CD4-positive, alpha-beta T cell treated with Interleukin-12 subunit alpha and Interleukin-12 subunit beta, for 1 hour (primary cell): ENCODE measurements around the gene RASGEF1C.

Experiments
- DNase-seq: peaks from one replicate; pipeline ENCODE4 v3.0.0-alpha.2; 2020

Gene RASGEF1C

DNA sequence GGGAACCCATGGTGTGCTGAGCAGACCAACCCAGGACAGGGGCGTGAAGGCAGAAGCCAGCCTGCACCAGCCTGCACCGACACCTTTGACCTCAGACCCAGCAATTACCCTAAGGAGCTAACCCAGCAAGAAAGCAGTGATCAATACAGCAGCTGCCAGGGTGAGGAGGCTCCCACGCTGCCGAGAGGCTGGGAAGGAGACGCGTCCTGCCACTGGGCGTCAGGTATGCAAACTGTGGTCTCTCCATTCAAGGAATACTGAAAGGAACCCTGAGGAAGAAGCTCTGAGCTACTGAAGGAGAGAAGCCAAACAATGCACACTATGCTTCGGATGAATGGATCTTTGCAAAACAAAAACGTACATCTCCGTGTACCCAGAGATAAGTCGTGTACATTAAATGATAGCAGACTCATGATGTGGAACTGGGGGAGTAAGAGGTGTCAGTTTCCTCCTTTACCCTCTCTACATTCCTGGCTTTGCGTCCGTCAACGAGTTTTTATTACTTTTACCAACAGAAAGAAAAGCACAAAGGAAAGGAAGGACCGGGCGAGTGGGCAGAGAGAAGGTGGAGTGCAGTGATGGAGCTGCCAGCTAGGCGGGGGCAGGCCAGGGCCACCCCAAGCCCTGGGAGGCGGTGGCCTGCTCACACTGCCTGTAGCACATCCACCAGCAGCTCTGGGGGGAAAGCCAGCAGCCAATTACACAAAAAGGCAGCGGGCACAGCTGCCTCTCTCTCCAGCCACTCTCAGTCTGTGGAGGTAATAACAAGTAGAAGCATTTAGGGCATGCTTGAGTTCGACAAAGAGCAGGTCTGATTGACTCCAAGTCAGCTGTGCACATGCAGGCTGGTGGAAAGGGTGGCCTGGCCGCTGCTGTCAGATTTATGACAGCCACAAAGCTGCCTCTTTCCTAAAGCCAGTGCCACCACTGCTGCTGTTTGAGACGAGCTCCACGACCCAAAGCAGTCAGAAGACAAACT, 29.3 kb downstream of the RASGEF1C start:
- no peak for DNase-seq

DNA sequence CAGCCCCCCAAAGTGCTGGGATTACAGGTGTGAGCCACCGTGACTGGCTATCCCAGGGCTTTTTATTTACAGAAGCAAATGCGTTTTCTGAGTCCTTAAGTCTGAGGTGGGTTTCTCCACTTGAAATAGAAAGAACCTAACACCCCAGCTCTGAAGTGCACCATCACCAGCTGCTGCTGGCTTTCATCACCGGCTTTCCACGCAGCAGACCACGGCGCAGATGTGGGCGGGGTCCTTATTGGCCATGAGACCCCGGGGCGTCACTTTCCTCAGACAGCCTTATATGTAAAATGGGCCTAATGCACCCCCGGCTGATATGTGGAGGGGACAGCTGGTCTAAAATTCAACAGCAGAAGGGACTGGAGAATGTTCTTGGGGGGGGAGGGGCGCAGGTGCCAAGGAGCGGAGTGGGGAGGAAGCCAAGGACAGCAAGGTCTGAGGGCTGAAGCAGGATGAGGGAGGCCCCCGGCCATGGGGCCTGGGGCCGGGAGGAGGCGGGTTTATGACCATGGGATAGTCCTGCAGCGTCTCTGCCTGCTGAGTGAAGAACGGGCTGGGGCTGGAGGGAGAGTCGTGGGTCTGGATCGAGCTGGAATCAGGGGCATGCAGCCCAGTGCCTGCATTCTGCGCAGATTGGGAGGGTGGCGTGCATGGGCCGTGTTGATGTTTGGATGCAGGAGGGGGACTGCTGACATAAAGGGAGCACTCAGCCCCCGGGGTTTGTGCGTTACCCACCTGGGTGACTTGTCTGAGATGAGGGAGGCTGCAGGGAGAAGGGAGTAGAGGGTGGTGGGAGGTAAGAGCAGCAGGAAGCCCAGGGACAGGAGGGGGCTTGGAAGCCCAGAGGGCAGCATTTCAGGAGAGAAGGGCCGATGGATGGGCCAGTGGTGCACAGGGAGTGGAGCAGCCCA, 30.2 kb downstream of the RASGEF1C start:
- no peak for DNase-seq

- DNase-seq: no peak
Observed at GRCh38 chr5:180176191-180176590, 32.8 kb downstream of the RASGEF1C start.

DNA sequence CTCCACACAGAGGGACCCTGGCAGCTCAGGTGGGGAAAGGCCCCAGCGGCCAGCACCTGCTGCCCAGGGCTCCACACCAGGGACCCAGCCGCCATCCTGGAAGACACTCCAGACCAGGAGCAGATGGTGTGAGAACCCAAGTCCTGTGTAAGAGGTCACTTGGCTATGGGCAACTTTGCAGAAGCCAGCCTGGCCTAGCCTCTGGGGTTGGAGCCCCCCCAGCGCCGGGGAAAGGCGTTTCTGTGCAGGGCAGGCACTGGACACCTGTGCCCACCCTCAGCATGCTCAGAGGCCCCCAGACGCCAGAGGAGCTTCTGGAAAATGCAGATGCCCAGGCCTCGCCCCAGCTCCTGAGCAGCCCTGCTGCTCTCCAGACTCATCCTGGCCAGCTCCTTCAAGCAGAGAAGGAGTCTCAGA, 34.0 kb downstream of the RASGEF1C start:
- no peak for DNase-seq

DNA sequence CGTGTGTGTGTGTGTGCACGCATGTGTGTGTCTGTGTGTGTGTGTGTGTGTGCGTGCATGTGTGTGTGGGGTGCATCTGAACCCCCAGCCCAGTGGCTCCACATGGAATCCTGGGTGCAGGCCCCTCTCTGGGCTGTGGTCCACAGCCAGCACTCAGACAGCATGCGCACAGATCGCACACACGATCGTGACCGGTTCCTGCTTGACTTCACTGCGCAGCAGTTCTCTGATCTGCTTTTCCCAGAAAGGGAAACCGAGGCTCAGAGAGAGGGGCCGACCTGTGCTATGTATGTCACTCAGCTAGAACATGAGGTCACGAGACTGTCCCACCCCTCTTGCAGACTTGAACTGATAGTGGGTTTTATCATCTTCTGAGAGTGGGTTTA, 34.4 kb downstream of the RASGEF1C start:
- no peak for DNase-seq

GRCh38 chr5:180173875-180174586, 35.0 kb downstream of the RASGEF1C start:
- DNase-seq: no peak

DNA sequence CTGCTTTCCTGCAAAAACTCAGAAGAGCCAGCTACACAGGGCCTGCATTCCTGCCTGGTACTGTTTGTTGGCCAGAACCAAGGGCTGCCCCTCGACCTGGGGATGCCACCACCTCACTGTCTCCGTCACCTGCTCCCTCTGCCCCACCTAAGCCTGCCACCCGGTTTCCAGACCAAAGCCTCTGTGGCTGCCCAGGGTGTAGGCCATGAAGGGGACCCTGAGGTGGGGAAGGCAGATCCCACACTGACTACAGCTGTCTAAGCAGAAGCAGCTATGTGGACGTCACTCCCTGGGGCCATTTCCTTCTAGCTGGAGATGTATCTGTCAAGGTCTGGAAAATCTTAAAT, 35.8 kb downstream of the RASGEF1C start:
- DNase-seq: no peak

DNA sequence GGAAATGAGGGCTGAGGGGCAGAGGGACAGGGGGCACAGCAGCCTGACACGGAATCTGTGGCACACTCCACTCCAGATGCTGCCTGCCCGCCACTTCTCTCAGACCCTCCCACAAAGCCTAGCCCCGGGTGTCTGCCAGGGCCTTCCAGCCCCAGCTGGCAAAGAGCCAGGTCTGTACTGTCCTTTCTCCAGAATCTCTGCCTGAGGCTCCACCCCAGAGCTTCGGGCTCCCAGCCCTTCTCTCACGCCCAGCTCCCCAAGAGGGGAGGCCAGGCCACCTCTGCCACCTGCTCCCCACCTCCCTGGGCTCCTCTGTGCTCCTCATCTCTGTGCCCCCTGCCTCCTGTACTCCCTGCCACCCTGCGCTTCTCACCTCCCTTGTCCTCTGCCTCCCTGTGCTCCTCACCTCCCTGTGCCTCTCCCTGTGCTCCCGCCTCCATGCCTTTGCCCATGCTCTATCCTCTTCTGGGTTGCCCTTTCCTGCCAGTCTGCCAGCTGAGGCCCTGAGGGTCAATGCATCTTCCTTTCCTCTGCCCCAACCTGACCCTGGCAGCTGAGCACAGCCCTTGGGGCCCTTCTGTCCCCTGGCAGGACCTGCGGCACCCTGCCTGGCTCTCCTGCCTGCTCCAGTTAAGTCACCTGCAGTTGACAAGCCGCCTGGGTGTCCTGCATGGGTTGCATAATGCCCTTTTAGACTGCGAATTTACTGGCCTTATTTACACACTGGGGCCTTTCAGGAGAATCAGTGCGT, 36.4 kb downstream of the RASGEF1C start:
- DNase-seq: no peak

DNA sequence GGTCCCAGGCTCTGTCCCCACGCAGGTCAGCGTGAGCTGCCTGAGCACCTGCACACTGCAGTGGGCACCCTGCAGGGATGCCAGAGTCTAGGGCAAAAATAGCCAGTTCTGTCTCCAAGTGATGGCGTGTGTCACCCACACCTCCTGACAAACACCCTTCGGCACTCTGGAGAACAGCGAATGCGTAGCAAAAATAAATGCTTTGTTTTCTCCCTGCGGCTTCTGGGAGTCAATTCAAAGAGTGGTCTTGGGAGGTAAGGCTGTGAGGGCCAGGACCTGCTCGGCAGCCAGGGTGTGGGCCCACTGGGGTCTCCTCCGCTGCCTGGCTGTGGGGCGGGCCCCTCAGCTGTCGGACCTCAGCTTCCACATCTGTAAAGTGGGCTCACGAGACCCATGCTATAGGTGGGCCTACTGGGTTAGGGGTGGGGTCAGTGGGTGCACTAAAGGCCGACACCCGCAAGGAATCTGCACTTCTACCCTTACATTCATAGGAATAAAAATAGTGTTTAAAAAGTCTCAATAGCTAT, 37.4 kb downstream of the RASGEF1C start:
- no peak for DNase-seq

DNA sequence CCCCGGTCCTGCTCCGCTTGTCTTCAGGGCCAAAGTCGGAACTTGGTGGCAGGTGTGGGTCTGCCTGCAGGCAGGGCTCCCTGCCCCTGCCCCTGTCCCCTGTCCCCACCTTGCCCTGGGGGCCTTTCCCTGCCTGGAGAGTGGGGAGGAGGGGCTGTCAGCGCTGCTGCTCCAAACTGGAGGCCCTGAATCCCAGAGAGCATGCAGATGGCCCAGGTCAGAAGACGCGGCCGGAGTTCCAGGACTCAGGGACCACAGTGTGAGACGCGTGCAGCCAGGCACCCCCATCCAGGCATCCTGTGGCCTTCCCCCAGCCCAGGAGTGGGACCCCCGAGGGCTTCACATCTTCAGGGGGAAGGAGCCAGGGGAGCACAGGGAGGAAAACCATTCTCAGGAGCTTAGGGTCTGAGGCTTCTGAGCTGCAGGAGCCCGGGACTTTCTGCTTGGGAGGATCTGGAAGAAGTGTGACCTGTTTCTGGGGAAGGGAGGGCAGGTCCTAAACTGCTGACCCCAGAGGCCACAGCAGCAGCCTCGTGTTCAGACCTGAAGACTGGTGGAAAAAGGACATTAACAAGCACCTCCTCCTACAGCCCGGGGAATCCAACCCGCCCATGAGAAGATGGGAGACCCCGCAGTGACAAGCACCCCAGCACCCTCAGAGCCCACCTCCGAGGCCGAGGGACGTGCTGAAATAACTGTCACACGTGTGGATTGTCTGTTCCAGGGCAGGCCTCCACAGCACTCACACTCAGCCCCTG, 38.0 kb downstream of the RASGEF1C start:
- no peak for DNase-seq

DNA sequence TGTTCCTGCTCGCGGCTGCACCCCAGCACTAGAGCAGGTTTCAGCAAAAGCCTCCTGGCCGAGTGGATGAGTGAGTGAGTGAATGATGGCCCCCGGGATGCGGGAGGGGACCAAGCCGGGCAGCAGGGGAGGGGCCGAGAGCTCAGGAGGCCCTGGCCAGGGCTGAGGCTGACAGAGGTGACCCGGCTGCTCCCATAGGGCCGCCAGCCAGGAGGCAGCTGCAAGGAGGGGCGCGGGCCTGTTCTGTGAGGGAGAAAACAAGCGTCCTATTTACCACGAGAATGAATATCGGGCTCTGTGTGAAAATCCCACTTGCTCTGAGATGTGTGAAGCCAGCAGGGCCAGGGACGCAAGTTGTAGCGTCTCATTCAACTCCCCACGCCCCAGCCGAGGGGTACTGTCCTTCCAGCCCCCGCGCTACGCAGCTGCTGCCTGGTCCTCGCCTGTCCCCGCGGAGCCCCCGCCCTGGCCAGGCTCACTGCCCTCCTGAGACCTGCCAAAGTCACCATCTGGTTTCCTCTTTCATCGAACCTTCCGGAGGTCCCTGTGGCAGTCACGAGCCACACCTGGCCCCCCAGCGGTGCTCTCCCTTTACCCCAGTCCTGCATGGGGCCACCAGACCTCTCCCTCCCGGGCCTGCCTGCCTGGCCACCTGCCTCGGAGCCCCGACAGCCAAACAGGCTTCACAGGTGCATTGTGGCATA, 38.8 kb downstream of the RASGEF1C start:
- DNase-seq: no peak

- DNase-seq: no peak
Observed at GRCh38 chr5:180169248-180170105, 39.5 kb downstream of the RASGEF1C start.

- DNase-seq: no peak
Observed at GRCh38 chr5:180168758-180169157, 40.3 kb downstream of the RASGEF1C start.

- DNase-seq: no peak
Observed at GRCh38 chr5:180166176-180166575, 42.8 kb downstream of the RASGEF1C start.

- no peak for DNase-seq
Observed at GRCh38 chr5:180162304-180162661, 46.7 kb downstream of the RASGEF1C start.

DNA sequence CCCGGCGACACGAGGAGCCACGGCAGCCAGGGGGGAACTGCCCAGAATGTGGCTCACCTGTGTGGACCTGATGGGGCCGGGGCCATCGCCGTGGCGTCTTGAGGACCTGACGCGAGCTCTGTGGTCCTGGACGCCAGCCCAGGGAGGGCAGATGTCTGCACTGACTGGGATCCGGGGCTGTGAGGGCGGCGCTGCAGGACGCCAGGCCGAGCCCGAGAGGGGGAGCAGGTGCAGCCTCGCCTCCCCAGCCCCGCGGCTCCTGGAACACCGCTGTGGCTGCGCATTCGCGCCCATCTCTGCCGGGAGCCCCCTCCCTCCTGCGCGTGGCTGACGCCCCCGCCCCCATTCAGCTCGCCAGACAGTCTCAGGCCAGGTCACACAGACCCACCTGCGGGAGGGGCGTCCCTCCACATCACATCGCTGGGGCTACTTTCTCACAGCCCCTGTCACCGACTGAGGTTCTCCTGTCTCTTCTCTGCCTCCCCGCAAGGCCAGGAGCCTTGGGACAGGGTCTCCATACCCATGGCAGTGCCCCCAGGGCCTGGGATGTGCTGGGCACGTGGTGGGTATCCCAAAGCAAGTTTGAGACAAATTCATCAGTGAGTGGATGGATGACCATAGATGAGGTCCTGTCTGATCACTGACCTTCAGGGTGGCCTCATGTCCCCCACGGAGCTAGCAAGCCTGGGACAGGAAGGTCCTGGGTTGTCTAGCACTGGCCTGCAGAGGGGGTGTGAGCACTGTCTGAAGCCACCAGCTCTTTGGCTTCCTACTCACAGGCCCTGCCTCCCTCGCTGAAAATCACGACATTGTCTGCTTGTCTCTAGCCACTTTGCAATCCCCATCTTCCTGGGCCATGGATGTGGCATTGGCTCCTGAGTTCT, 47.3 kb downstream of the RASGEF1C start:
- DNase-seq: no peak

DNA sequence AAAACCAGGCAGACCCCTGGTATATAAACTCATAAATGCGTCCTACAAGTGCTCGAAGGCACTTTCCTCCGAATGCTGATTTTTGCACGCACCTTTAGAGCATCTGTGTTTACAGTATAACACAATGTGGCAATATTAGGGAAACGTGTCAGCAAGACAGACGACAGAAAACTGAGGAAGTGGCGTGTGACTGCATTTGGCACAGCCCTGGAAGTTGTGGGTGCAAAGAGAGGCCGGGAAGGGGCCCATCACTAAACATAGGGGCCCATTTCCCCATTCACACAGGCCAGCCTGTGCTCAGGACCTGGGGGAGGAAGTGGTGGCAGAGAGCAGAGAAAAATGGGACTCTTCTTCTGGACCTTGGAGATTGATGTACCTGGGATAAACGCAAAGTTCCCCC, 48.2 kb downstream of the RASGEF1C start:
- peak; percentile 13 for DNase-seq

GRCh38 chr5:180160215-180160614, 48.8 kb downstream of the RASGEF1C start:
- DNase-seq: no peak

GRCh38 chr5:180159756-180160155, 49.3 kb downstream of the RASGEF1C start:
- no peak for DNase-seq
